NT2/D1 (cell line): ENCODE data around the gene COG4.

ENCODE experiments used
- SUZ12 ChIP-seq: IDR thresholded peaks from 2 replicates; pipeline ENCODE4 v1.6.1; 2011; ENCODE audit not compliant: insufficient read length, insufficient read depth; ENCODE audit errors: extremely low read depth
- YY1 ChIP-seq: IDR thresholded peaks from 2 replicates; pipeline ENCODE4 v1.6.1; 2011; ENCODE audit not compliant: insufficient read length, insufficient read depth
- ZNF274 ChIP-seq: IDR thresholded peaks from 2 replicates; pipeline ENCODE4 v1.6.1; 2011; ENCODE audit warnings: mild to moderate bottlenecking, low read depth, low read length

DNA sequence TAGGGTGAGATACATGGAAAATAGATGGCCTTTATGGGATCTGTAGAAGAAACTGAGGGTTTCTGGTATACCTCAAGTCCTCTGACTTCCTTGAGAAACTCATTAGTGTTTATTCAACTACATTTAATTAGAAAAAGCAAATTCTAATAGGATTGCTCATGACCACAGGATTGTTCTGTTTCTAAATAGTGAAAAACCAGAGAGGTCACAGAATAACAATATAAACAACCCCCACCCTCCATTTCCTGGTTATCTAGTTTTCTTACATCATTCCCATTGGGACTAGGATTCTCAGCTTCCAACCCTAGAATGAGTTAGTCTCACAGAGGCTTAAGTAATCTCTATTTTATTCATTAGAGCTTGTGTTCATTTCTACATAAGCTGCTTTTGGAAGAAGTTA is 30.3 kb upstream of the COG4 start:
- no peak for TF ChIP-seq YY1
- no peak for TF ChIP-seq ZNF274
- no peak for TF ChIP-seq SUZ12
